T-helper 1 cell treated with Interleukin-12 subunit alpha and Interleukin-12 subunit beta and Interleukin-4 antibody, amounts not matched to agents 30 μg/mL and 1 μg/mL, for 36 hours (primary cell): ENCODE measurements around the gene ABCG8.

Experiments
- H3K27ac Mint-ChIP-seq: one replicate; pipeline ENCODE4 v1.8.0; 2021; ENCODE audit warnings: mild to moderate bottlenecking, mixed read lengths
- H3K27me3 Mint-ChIP-seq: one replicate; pipeline ENCODE4 v1.8.0; 2021; ENCODE audit warnings: low read depth, mixed read lengths
- H3K36me3 Mint-ChIP-seq: one replicate; pipeline ENCODE4 v1.8.0; 2021; ENCODE audit warnings: low read depth, mixed read lengths
- H3K4me1 Mint-ChIP-seq: one replicate; pipeline ENCODE4 v1.8.0; 2021; ENCODE audit warnings: low read depth, mixed read lengths
- H3K4me3 Mint-ChIP-seq: one replicate; pipeline ENCODE4 v1.8.0; 2021; ENCODE audit warnings: mild to moderate bottlenecking, moderate library complexity, mixed read lengths
- H3K9me3 Mint-ChIP-seq: one replicate; pipeline ENCODE4 v1.8.0; 2021; ENCODE audit warnings: mixed read lengths

ABCG8 gene

GRCh38 chr2:43839776-43840564 lies 1.2 kb downstream of the ABCG8 start:
- Mint-ChIP-seq H3K4me3 (no peak overlapping the region), H3K27ac (no peak overlapping the region), H3K4me1 (no peaks in the 10 kb centered on the region), H3K36me3 (no peaks in the 10 kb centered on the region), H3K9me3 (no peaks in the 10 kb centered on the region), H3K27me3 (no peaks in the 10 kb centered on the region)

DNA sequence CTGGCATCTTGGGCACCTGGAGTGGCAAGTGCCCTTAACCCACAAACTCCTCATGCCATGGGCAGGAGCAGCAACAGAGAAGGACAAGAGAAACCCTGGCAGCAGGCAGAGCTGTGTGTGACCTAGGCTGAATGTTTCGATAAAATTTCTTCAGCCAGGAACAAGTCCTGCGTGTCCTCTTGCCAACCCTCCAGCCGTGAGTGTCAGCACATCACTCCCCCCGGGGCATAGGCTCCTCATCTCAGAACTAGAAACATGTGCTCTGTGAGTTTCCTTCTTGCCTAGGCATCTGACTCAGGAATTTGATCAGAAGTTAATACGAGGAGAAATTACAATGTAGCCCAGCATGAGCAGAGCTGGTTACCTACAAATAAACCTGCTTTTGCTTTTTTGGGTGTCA lies 2.2 kb downstream of the ABCG8 start:
- no peaks in the 10 kb centered on the region for H3K4me1 Mint-ChIP-seq
- H3K4me3 Mint-ChIP-seq: no peak overlapping the region
- H3K27ac Mint-ChIP-seq: no peak overlapping the region
- no peaks in the 10 kb centered on the region for H3K36me3 Mint-ChIP-seq
- H3K27me3 Mint-ChIP-seq: no peaks in the 10 kb centered on the region
- H3K9me3 Mint-ChIP-seq: no peaks in the 10 kb centered on the region

DNA sequence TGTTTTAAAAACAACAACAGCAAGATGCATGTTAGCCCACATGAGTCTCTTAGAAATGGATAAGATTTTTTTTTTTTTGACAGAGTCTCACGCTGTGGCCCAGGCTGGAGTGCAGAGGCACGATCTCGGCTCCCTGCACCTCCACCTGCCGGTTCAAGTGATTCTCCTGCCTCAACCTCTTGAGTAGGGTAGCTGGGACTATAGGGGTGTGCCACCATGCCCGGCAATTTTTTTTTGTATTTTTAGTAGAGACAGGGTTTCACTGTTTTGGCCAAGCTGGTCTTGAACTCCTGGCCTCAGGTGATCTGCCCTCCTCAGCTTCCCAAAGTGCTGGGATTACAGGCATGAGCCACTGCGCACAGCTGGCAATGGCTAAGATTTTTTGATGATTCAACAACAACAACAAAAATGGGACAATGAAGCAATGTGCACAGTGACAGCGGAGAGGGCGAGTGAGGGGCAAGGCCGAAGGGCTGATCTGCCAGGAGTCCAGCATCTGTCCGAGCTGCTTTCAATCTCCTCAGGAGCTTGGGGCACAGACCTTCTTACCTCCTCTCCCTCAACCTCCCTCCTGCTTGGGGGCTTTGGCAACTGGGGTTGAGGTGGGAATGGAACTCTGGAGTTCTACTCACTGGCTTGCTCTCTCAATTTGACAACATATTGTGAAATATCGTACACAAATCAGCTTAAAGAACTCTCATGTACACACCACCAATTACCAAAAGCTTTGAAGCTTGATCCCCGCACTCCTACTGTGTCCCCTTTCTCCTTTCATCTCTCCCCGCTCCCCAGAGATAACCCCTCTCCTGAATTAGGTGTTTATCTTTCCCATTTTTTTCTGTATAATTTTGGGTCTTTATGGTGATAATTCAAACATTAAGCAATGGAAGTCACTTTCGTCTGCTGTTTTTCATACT lies 3.4 kb downstream of the ABCG8 start:
- Mint-ChIP-seq H3K36me3 (no peaks in the 10 kb centered on the region), H3K9me3 (no peaks in the 10 kb centered on the region), H3K27me3 (no peaks in the 10 kb centered on the region), H3K4me3 (no peak overlapping the region), H3K4me1 (no peaks in the 10 kb centered on the region), H3K27ac (no peak overlapping the region)

DNA sequence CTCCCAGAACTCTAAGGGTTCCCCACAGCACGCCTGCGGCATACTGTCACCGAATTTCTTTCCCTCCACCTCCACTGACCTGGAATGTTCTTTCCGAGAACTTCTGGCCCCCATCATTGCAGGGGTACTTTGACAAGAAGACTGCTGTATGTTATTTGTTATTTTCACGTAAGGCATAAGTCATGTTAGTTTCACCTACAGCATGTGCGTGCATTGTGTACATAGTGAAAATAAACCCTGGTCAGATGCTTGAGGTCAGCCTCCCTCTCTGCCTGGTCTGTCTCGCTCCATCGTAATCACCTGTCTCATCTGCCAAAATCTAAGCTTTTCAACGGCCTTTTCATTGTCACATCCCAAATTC lies 4.1 kb downstream of the ABCG8 start:
- no peaks in the 10 kb centered on the region for H3K4me1 Mint-ChIP-seq
- no peaks in the 10 kb centered on the region for H3K36me3 Mint-ChIP-seq
- H3K4me3 Mint-ChIP-seq: no peak overlapping the region
- no peaks in the 10 kb centered on the region for H3K27me3 Mint-ChIP-seq
- H3K9me3 Mint-ChIP-seq: no peaks in the 10 kb centered on the region
- H3K27ac Mint-ChIP-seq: no peak overlapping the region

DNA sequence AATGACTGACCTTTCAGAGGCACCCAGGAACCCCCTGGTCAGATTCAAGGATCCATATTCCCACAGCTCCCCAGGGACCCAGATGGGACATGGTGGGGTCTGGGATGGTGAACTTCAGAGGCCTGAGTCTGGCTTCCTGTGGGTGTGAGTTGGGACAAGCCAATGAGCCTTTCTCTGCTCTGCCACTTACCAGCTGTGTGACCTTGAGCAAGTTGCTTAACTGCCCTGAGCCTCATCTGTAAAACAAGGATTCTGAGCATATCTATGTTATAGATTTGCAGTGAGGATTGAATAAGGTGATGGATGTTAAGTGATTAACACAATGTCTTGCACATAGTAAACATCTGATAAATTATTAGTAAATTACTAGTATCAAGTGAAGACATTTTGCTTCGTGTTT lies 6.4 kb downstream of the ABCG8 start:
- H3K27me3 Mint-ChIP-seq: no peaks in the 10 kb centered on the region
- H3K27ac Mint-ChIP-seq: no peak overlapping the region
- no peaks in the 10 kb centered on the region for H3K36me3 Mint-ChIP-seq
- no peak overlapping the region for H3K4me3 Mint-ChIP-seq
- no peaks in the 10 kb centered on the region for H3K9me3 Mint-ChIP-seq
- no peaks in the 10 kb centered on the region for H3K4me1 Mint-ChIP-seq

DNA sequence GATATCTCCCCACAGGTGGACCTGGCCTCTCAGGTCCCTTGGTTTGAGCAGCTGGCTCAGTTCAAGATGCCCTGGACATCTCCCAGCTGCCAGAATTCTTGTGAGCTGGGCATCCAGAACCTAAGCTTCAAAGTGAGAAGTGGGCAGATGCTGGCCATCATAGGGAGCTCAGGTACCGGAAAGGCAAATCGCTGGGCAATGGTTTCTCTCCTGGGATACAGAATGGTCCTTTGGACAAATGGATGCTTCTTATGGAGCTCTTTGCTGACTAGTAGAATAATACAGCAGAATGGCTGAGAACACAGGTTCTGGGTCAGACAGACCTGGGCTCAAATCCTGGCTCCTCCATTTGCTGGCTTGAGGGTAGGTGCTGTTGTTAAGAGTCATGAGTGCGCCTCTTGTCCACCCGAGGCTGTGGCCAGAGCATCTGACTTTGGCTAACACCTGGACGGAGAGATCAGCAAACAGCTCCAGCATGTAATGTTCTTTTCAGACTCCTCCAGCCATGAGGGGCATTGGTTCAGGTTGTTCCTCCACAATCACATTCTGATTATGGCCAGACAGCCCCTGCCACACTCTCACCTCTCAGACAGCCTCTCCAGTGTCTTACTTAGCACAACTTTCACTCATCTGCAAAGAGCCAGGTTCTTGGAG lies 7.5 kb downstream of the ABCG8 start:
- Mint-ChIP-seq H3K4me3 (no peak overlapping the region), H3K27me3 (no peaks in the 10 kb centered on the region), H3K4me1 (no peaks in the 10 kb centered on the region), H3K27ac (no peak overlapping the region), H3K36me3 (no peaks in the 10 kb centered on the region), H3K9me3 (no peaks in the 10 kb centered on the region)

GRCh38 chr2:43848214-43848613 lies 9.4 kb downstream of the ABCG8 start:
- H3K27ac Mint-ChIP-seq: no peak overlapping the region
- no peaks in the 10 kb centered on the region for H3K27me3 Mint-ChIP-seq
- H3K4me1 Mint-ChIP-seq: no peaks in the 10 kb centered on the region

GRCh38 chr2:43851011-43851980 lies 12.5 kb downstream of the ABCG8 start:
- Mint-ChIP-seq H3K9me3 (no peaks in the 10 kb centered on the region), H3K27ac (no peak overlapping the region), H3K4me1 (no peaks in the 10 kb centered on the region), H3K36me3 (no peaks in the 10 kb centered on the region), H3K4me3 (no peak overlapping the region), H3K27me3 (peaks cover 2% of the 10 kb centered on the region)

More at GRCh38 chr2:43848214-43848613, 9.4 kb downstream of the ABCG8 start:
- no peaks in the 10 kb centered on the region for H3K36me3 Mint-ChIP-seq
- no peaks in the 10 kb centered on the region for H3K9me3 Mint-ChIP-seq
- no peak overlapping the region for H3K4me3 Mint-ChIP-seq

- H3K27me3 Mint-ChIP-seq: peaks cover 6% of the 10 kb centered on the region
- H3K36me3 Mint-ChIP-seq: no peaks in the 10 kb centered on the region
- no peak overlapping the region for H3K27ac Mint-ChIP-seq
- no peaks in the 10 kb centered on the region for H3K4me1 Mint-ChIP-seq
- no peaks in the 10 kb centered on the region for H3K9me3 Mint-ChIP-seq
- no peak overlapping the region for H3K4me3 Mint-ChIP-seq
These were observed 13.5 kb downstream of the ABCG8 start for GRCh38 chr2:43852196-43852730.

DNA sequence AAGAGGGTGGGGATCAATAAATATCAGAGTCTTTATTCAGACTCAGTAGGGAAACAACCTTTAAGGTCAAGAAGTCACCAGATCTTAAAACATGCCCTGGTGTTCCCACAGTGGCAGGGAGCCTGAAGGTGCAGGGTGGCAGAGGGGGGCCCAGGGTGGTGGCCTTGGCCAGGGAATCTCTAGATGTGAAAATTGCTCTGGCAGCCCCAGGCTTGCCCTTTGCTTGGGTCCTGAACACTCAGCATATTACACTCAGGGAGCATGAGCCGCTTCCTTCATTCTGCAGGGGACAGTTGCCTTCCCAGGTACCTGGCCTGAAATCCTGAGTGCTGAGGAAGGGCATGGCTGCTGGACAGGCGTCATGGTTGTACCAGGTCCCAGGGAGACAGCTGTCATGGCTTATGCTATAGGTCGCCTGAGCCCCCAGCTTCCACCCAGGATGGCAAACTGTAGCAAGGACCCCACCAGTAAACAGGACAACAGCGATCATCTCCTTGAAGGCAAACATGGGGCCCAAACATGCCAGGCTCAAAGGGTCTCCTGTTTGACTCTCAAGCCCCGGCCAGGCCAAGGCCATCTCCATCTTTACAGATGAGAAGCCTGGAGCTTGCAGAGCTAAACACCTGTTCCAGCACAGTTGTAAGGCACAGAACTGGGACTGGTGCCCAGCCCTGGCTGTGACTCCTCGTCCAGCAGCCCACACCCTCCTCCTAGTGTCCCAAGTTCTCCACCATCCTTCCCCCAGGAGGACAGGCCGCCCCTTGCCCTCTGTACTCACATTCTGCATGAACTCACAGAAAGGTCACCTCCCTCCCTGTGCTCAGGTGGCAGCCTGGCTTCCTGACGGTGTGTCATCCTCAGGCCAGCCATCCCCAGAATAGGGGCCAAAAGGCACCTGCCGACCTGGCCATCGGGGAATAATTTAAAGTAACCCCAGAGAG lies 14.6 kb downstream of the ABCG8 start:
- Mint-ChIP-seq H3K27me3 (peaks cover 9% of the 10 kb centered on the region), H3K4me3 (no peak overlapping the region), H3K9me3 (no peaks in the 10 kb centered on the region), H3K36me3 (no peaks in the 10 kb centered on the region), H3K27ac (no peak overlapping the region), H3K4me1 (no peaks in the 10 kb centered on the region)

- no peak overlapping the region for H3K27ac Mint-ChIP-seq
- H3K4me3 Mint-ChIP-seq: no peak overlapping the region
- peaks cover 9% of the 10 kb centered on the region for H3K27me3 Mint-ChIP-seq
- H3K36me3 Mint-ChIP-seq: no peaks in the 10 kb centered on the region
- H3K9me3 Mint-ChIP-seq: no peaks in the 10 kb centered on the region
- no peaks in the 10 kb centered on the region for H3K4me1 Mint-ChIP-seq
These were observed 15.9 kb downstream of the ABCG8 start for GRCh38 chr2:43854671-43855070.

DNA sequence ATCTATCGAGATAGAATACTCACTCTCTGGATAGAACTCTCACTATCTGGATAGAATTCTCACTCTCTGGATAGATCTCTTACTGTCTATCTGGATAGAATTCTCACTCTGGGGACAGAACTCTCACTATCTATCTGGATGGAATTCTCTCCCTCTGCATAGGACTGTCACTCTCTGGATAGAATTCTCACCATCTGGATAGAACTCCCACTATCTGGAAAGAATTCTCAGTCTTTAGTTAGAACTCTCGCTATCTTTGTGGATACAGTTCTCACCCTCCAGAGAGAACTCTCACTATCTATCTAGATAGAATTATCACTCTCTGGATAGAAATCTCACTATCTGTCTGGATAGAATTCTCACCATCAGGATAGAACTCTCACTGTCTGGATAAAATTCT lies 16.5 kb downstream of the ABCG8 start:
- H3K4me1 Mint-ChIP-seq: no peaks in the 10 kb centered on the region
- H3K27me3 Mint-ChIP-seq: peaks cover 11% of the 10 kb centered on the region
- no peak overlapping the region for H3K4me3 Mint-ChIP-seq
- no peak overlapping the region for H3K27ac Mint-ChIP-seq
- H3K36me3 Mint-ChIP-seq: no peaks in the 10 kb centered on the region
- no peaks in the 10 kb centered on the region for H3K9me3 Mint-ChIP-seq

GRCh38 chr2:43872151-43872550 lies 33.4 kb downstream of the ABCG8 start:
- H3K4me1 Mint-ChIP-seq: no peaks in the 10 kb centered on the region
- H3K9me3 Mint-ChIP-seq: peaks cover 9% of the 10 kb centered on the region

More at GRCh38 chr2:43872151-43872550, 33.4 kb downstream of the ABCG8 start:
- Mint-ChIP-seq H3K27me3 (peaks cover 19% of the 10 kb centered on the region), H3K27ac (no peak overlapping the region), H3K4me3 (no peak overlapping the region), H3K36me3 (no peaks in the 10 kb centered on the region)
